AG09319 (cell line): Measurements from ENCODE around the gene CDK17.

Experiments
- DNase-seq: peaks from one replicate; pipeline ENCODE4 v3.0.0-alpha.2; 2010; ENCODE audit warnings: low read depth; ENCODE audit errors: extremely low read depth
- CTCF ChIP-seq: IDR thresholded peaks from 2 replicates; pipeline ENCODE4 v1.5.1; 2011; ENCODE audit warnings: low read depth, mild to moderate bottlenecking, inconsistent platforms, low read length, moderate library complexity

CDK17 gene

GRCh38 chr12:96274331-96274730 lies 125.9 kb downstream of the CDK17 start:
- TF ChIP-seq CTCF = no peak
- DNase-seq = no peak

- TF ChIP-seq CTCF = no peak
- no peak for DNase-seq
Observed at GRCh38 chr12:96271469-96272199, 128.6 kb downstream of the CDK17 start.

- TF ChIP-seq CTCF = no peak
- DNase-seq = no peak
Observed at GRCh38 chr12:96266238-96266637, 134.0 kb downstream of the CDK17 start.

GRCh38 chr12:96265836-96266235 lies 134.4 kb downstream of the CDK17 start:
- TF ChIP-seq CTCF = no peak
- no peak for DNase-seq

- TF ChIP-seq CTCF = no peak
- DNase-seq = no peak
Observed at GRCh38 chr12:96265400-96265799, 134.8 kb downstream of the CDK17 start.

- no peak for DNase-seq
- no peak for TF ChIP-seq CTCF
Observed at GRCh38 chr12:96263449-96263902, 136.8 kb downstream of the CDK17 start.

GRCh38 chr12:96261557-96261956 lies 138.7 kb downstream of the CDK17 start:
- TF ChIP-seq CTCF = no peak
- no peak for DNase-seq
